Measurements from ENCODE around the gene FAM117A. TPM values are rescaled to one million over a fixed set of nuclear protein-coding genes. Genes with fewer than 3 reads are reported as not detected.

FAM117A gene
- total and polyA plus RNA-seq, 2 donors from 2014 or later: 11.1 to 12.9 TPM

- intact Hi-C loops (cut with DNase I): loop anchor here (10.0 kb wide), 1 partner anchor 74 kb away; the partner anchor contains the start of gene SLC35B1
- no peak overlapping the region for H3K9ac ChIP-seq (ENCODE audit: low read length in 3 of 3)
- H3K27ac ChIP-seq (ENCODE audit: low read depth in 2 of 2, low read length in 2 of 2): no peak overlapping the region
- H3K4me3 ChIP-seq (ENCODE audit: low read length in 3 of 3): no peak overlapping the region
- TF ChIP-seq CTCF (IDR thresholded peaks at IDR 0.05; ENCODE audit: borderline replicate concordance, extremely low read depth, insufficient read depth): no peak
- DNase-seq (no peak), FAIRE-seq (no peak)
- peaks cover 0 to 12% (median 11%) of the 10 kb centered on the region in 3 donors for H3K4me1 ChIP-seq (ENCODE audit: control insufficient read depth in 2 of 3, insufficient read depth in 2 of 3, low read depth in 1 of 3, low read length in 3 of 3)
- H3K27me3 ChIP-seq (ENCODE audit: control insufficient read depth, insufficient read depth, low read length): no peaks in the 10 kb centered on the region
- H3K36me3 ChIP-seq (ENCODE audit: control insufficient read depth in 2 of 3, insufficient read depth in 3 of 3, low read length in 3 of 3): no peaks in the 10 kb centered on the region
- no peaks in the 10 kb centered on the region for H3K9me3 ChIP-seq (ENCODE audit: control insufficient read depth in 2 of 3, insufficient read depth in 1 of 3, low read length in 3 of 3)
Measured at GRCh38 chr17:49779156-49779738, 15.3 kb upstream of the FAM117A start.

DNA sequence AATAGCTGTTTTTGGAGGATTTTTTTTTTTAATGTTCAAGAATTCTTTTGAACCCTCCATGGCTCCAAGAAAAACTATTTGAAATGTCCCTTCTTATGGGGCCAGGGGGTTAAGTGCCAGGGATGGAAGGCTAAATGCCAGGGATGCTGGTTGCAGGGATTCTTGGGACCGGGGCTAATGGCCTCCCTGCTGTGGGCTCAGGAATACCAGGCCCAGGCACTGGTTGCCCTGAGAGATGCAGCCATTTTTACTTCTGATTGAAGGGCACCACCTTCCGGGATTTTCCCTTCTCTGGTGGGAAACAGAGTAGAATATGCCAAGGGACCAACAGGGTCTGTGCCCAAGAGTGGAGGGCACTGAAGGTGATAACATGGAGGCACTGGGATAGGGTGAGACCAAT is 13.6 kb upstream of the FAM117A start:
- Histone ChIP-seq H3K36me3 (ENCODE audit: control insufficient read depth in 2 of 3, insufficient read depth in 3 of 3, low read length in 3 of 3) (no peaks in the 10 kb centered on the region), H3K4me3 (ENCODE audit: low read length in 3 of 3) (no peak overlapping the region), H3K9me3 (ENCODE audit: control insufficient read depth in 2 of 3, insufficient read depth in 1 of 3, low read length in 3 of 3) (no peaks in the 10 kb centered on the region), H3K27ac (ENCODE audit: low read depth in 2 of 2, low read length in 2 of 2) (no peak overlapping the region), H3K9ac (ENCODE audit: low read length in 3 of 3) (no peak overlapping the region), H3K27me3 (ENCODE audit: control insufficient read depth, insufficient read depth, low read length) (no peaks in the 10 kb centered on the region), H3K4me1 (ENCODE audit: control insufficient read depth in 2 of 3, insufficient read depth in 2 of 3, low read depth in 1 of 3, low read length in 3 of 3) (peaks cover 0 to 12% (median 11%) of the 10 kb centered on the region in 3 donors)
- intact Hi-C loops (cut with DNase I): loop anchor here (10.0 kb wide), 1 partner anchor 73 kb away; the partner anchor contains the start of gene SLC35B1
- no peak for DNase-seq
- FAIRE-seq: no peak
- no peak for TF ChIP-seq CTCF (IDR thresholded peaks at IDR 0.05; ENCODE audit: borderline replicate concordance, extremely low read depth, insufficient read depth)

DNA sequence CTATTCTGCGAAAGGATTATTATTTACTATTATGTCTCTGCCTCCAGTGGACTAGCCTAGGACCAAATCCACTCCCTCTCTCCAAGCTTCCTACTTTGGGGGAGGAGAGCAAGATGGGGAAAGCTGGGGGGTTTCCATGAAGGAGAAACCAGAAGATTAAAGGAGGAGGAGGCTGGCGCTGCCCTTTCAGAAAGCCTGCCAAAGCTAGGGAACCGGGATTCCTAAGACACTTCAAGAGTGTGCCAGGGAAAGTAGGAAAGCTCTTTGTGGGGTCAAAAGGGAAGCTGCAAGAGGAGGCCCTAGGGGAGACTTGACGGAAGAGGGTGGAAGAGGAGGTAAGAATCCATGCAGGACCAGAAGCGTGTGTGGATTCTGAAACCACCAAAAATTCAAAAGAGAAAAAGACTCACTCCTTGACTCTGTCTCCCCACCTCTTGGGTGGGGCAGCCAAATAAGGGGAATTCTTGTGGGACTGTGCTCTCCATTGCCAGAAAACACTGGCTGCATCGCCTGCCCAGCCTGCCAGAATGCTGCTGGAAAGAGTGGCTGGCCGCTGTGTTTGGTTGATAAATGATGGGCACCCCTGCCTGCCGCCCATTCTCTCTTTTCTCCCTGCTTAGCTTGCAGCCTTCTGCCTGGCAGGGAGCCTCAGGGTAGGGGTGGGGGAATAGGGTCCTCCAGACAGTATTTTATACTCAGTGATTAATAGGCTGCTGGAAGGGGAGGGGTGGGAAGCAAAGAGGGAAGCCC is 12.8 kb upstream of the FAM117A start:
- no peak for DNase-seq
- Histone ChIP-seq H3K9me3 (ENCODE audit: control insufficient read depth in 2 of 3, insufficient read depth in 1 of 3, low read length in 3 of 3) (no peaks in the 10 kb centered on the region), H3K36me3 (ENCODE audit: control insufficient read depth in 2 of 3, insufficient read depth in 3 of 3, low read length in 3 of 3) (no peaks in the 10 kb centered on the region), H3K4me3 (ENCODE audit: low read length in 3 of 3) (no peak overlapping the region), H3K27ac (ENCODE audit: low read depth in 2 of 2, low read length in 2 of 2) (no peak overlapping the region), H3K9ac (ENCODE audit: low read length in 3 of 3) (no peak overlapping the region), H3K4me1 (ENCODE audit: control insufficient read depth in 2 of 3, insufficient read depth in 2 of 3, low read depth in 1 of 3, low read length in 3 of 3) (peaks cover 0 to 12% (median 11%) of the 10 kb centered on the region in 3 donors), H3K27me3 (ENCODE audit: control insufficient read depth, insufficient read depth, low read length) (no peaks in the 10 kb centered on the region)
- FAIRE-seq: no peak
- intact Hi-C loops (cut with DNase I): loop anchor here (10.0 kb wide), 1 partner anchor 72 kb away; the partner anchor contains the start of gene SLC35B1
- TF ChIP-seq CTCF (IDR thresholded peaks at IDR 0.05; ENCODE audit: borderline replicate concordance, extremely low read depth, insufficient read depth): no peak

Data from kidney (tissue), 14 donors.